Liver (tissue), 9 donors: ENCODE results near the gene ALKBH5. TPM values are rescaled to one million over a fixed set of nuclear protein-coding genes. Genes with fewer than 3 reads are reported as not detected.
A peak's percentile ranks its signal among the peaks of the same experiment; 100 is the strongest.

ENCODE experiments used
- DNase-seq: peaks from one replicate; pipeline ENCODE4 v3.0.0-alpha.2; 2017; ENCODE audit warnings: low spot score
- H3K27ac ChIP-seq, 2 donors: one replicate each; pipeline ENCODE4 v1.7.0; 2013; ENCODE audit warnings: inconsistent platforms in 2 of 2, low read length in 2 of 2, control low read depth in 1 of 2, low read depth in 1 of 2, mild to moderate bottlenecking in 1 of 2
- H3K27me3 ChIP-seq, 4 donors: one replicate each; pipeline versions ENCODE4 v1.6.1 to v1.7.0; 2013; ENCODE audit warnings: low read length in 3 of 4, inconsistent platforms in 1 of 4, mild to moderate bottlenecking in 1 of 4, moderate library complexity in 1 of 4; ENCODE audit not compliant: control insufficient read depth in 4 of 4, insufficient read depth in 4 of 4
- H3K36me3 ChIP-seq, 4 donors: one replicate each; pipeline versions ENCODE4 v1.6.1 to v1.7.0; 2013; ENCODE audit warnings: low read length in 3 of 4, mild to moderate bottlenecking in 3 of 4, low read depth in 1 of 4, moderate library complexity in 1 of 4; ENCODE audit not compliant: control insufficient read depth in 4 of 4, insufficient read depth in 3 of 4
- H3K4me1 ChIP-seq, 4 donors: one replicate each; pipeline versions ENCODE4 v1.6.1 to v1.7.0; 2013; ENCODE audit warnings: low read length in 3 of 4, mild to moderate bottlenecking in 3 of 4, moderate library complexity in 1 of 4; ENCODE audit not compliant: control insufficient read depth in 4 of 4, insufficient read depth in 4 of 4
- H3K4me3 ChIP-seq, 3 donors: one replicate each; pipeline versions ENCODE4 v1.6.1 to v1.7.0; 2013; ENCODE audit warnings: low read length in 3 of 3, control low read depth in 1 of 3, low read depth in 1 of 3, mild to moderate bottlenecking in 1 of 3
- H3K9ac ChIP-seq, 2 donors: one replicate each; pipeline ENCODE4 v1.7.0; 2013; ENCODE audit warnings: low read length in 2 of 2, mild to moderate bottlenecking in 2 of 2, moderate library complexity in 2 of 2, control low read depth in 1 of 2, low read depth in 1 of 2
- H3K9me3 ChIP-seq, 4 donors: one replicate each; pipeline versions ENCODE4 v1.6.1 to v1.7.0; 2013; ENCODE audit warnings: low read length in 3 of 4; ENCODE audit not compliant: control insufficient read depth in 4 of 4
- ATF3 ChIP-seq: IDR thresholded peaks from 2 replicates; pipeline ENCODE4 v1.6.1; 2016; ENCODE audit warnings: antibody characterized with exemption
- CTCF ChIP-seq: fragments of 150-350 bp; IDR thresholded peaks from 2 replicates; pipeline ENCODE4 v1.5.1; 2017; ENCODE audit warnings: improper control_type of control experiment, low read depth, low read length; ENCODE audit not compliant: missing input control
- EGR1 ChIP-seq, 2 donors: IDR thresholded peaks; 2 replicates each; pipeline ENCODE4 v1.6.1; 2016 to 2018; ENCODE audit warnings: antibody characterized with exemption in 2 of 2, low read depth in 2 of 2
- FOXA1 ChIP-seq: IDR thresholded peaks from 2 replicates; pipeline ENCODE4 v1.6.1; 2016; ENCODE audit warnings: antibody characterized with exemption
- FOXA2 ChIP-seq: IDR thresholded peaks from 2 replicates; pipeline ENCODE4 v1.6.1; 2016; ENCODE audit warnings: antibody characterized with exemption
- GABPA ChIP-seq, 2 donors: IDR thresholded peaks in 1 of 2; conservative IDR thresholded peaks in 1 of 2; 2 replicates each; pipeline ENCODE4 v1.6.1; 2016; ENCODE audit warnings: antibody characterized with exemption in 2 of 2, mild to moderate bottlenecking in 1 of 2, moderate library complexity in 1 of 2
- HNF4A ChIP-seq, 2 donors: conservative IDR thresholded peaks; 2 replicates each; pipeline ENCODE4 v1.6.1; 2016; ENCODE audit warnings: antibody characterized with exemption in 2 of 2, mild to moderate bottlenecking in 2 of 2
- HNF4G ChIP-seq: IDR thresholded peaks from 2 replicates; pipeline ENCODE4 v1.6.1; 2016; ENCODE audit warnings: antibody characterized with exemption
- JUND ChIP-seq, 2 donors: IDR thresholded peaks; 2 replicates each; pipeline ENCODE4 v1.6.1; 2016; ENCODE audit warnings: antibody characterized with exemption in 2 of 2
- NR2F2 ChIP-seq: IDR thresholded peaks from 2 replicates; pipeline ENCODE4 v1.6.1; 2016; ENCODE audit warnings: antibody characterized with exemption
- RAD21 ChIP-seq, 2 donors: IDR thresholded peaks; 2 replicates each; pipeline ENCODE4 v1.6.1; 2016; ENCODE audit warnings: antibody characterized with exemption in 2 of 2, mild to moderate bottlenecking in 2 of 2
- RXRA ChIP-seq, 2 donors: IDR thresholded peaks; 2 replicates each; pipeline ENCODE4 v1.6.1; 2017 to 2018; ENCODE audit warnings: antibody characterized with exemption in 2 of 2, mild to moderate bottlenecking in 1 of 2
- SP1 ChIP-seq: IDR thresholded peaks from 2 replicates; pipeline ENCODE4 v1.6.1; 2018; ENCODE audit warnings: antibody characterized with exemption, mild to moderate bottlenecking
- TAF1 ChIP-seq: conservative IDR thresholded peaks from 2 replicates; pipeline ENCODE4 v1.6.1; 2016; ENCODE audit warnings: antibody characterized with exemption, mild to moderate bottlenecking
- YY1 ChIP-seq: IDR thresholded peaks from 2 replicates; pipeline ENCODE4 v1.6.1; 2016; ENCODE audit warnings: antibody characterized with exemption, mild to moderate bottlenecking
- ZBTB33 ChIP-seq: IDR thresholded peaks from 2 replicates; pipeline ENCODE4 v1.6.1; 2016; ENCODE audit warnings: antibody characterized with exemption
- WGBS: extraction: QIAGEN DNeasy Blood & Tissue Kit; methylation state at CpG from one replicate; pipeline ENCODE4 v1.1.7; 2013; 5-methylcytosine and 5-hydroxymethylcytosine counted together
- polyA plus RNA-seq, 2 donors: library from polyadenylated mRNA; stranded (reverse) in 1 of 2; unstranded in 1 of 2; fragments of 200-250 nt in 1 of 2; fragments of >200 nt in 1 of 2; fragmentation: Nextera tagmentation in 1 of 2; extraction: Ambion mirVana in 1 of 2; gene quantifications; one replicate each; pipeline versions ENCODE4 v1.2.1 to v1.2.3, GENCODE V29; 2013 to 2015
- total RNA-seq, 2 donors: library from RNA; depleted of rRNA; stranded (reverse); fragments of >200 nt; gene quantifications; one replicate each; pipeline ENCODE4 v1.2.3, GENCODE V29; 2014
- TF ChIP-seq, protein P1 (sequence below): IDR thresholded peaks from 2 replicates; pipeline ENCODE4 v1.6.1; 2016; ENCODE audit warnings: antibody characterized with exemption, mild to moderate bottlenecking
- TF ChIP-seq, protein P2 (sequence below): IDR thresholded peaks from 2 replicates; pipeline ENCODE4 v1.6.1; 2016; ENCODE audit warnings: antibody characterized with exemption
- donor health status: healthy.
- donor health status: healthy.
- donor health status: healthy.
- donor health status: healthy.
- donor health status: healthy.

Gene ALKBH5
- total and polyA plus RNA-seq, 4 donors, result 30.5 to 67.8 (median 46.3) TPM

DNA sequence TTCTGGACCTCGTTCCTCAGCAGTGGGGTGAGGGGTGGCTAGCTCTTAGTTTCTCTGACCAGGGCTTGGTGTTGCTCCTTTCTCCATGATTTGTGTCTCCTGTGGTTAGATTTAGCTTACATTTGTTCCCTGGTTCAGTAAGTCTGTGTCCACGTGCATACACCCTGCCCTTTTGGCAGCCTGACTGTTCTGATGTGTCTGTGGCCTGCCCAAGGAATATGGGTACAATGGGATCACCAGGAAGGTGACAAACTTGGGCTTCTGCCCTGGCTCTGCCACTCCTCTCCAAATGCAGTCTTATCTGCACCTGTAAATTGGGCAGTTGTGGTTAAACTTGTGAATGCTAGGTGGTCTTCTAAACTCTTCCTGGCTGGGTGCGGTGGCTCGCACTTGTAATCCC is 17.5 kb downstream of the ALKBH5 start:
- no peaks in the 10 kb centered on the region for H3K27me3 ChIP-seq
- H3K27ac ChIP-seq, result no peak overlapping the region
- no peak overlapping the region for H3K9ac ChIP-seq
- H3K4me1 ChIP-seq, result peaks cover 3 to 24% (median 10%) of the 10 kb centered on the region in 4 donors
- H3K36me3 ChIP-seq, result peaks cover 5 to 44% (median 17%) of the 10 kb centered on the region in 4 donors
- H3K9me3 ChIP-seq, result no peaks in the 10 kb centered on the region
- TF ChIP-seq ZBTB33, result no peak
- WGBS, result 82% methylated on average over 4 of the region's 4 CpGs
- no peak for DNase-seq
- H3K4me3 ChIP-seq, result no peak overlapping the region

GRCh38 chr17:18203308-18203707 is 19.7 kb downstream of the ALKBH5 start:
- H3K36me3 ChIP-seq, result peaks cover 4 to 41% (median 19%) of the 10 kb centered on the region in 4 donors
- DNase-seq, result no peak
- WGBS, result 48% methylated on average over 7 of the region's 7 CpGs
- TF ChIP-seq FOXA2, result no peak
- TF ChIP-seq TAF1, result no peak
- TF ChIP-seq RXRA (IDR thresholded peaks at IDR 0.05), result peak; percentile 73 to 75
- no peak for TF ChIP-seq FOXA1
- TF ChIP-seq SP1, result no peak
- TF ChIP-seq NR2F2, result no peak
- TF ChIP-seq HNF4G, result no peak
- TF ChIP-seq YY1, result no peak
- no peak for TF ChIP-seq GABPA (IDR thresholded peaks at IDR 0.05 in 1 of 2, conservative IDR thresholded peaks at IDR 0.05 in 1 of 2)
- TF ChIP-seq HNF4A (conservative IDR thresholded peaks at IDR 0.05), result peak; percentile 37 to 69
- no peak for TF ChIP-seq CTCF
- TF ChIP-seq, protein P1, sequence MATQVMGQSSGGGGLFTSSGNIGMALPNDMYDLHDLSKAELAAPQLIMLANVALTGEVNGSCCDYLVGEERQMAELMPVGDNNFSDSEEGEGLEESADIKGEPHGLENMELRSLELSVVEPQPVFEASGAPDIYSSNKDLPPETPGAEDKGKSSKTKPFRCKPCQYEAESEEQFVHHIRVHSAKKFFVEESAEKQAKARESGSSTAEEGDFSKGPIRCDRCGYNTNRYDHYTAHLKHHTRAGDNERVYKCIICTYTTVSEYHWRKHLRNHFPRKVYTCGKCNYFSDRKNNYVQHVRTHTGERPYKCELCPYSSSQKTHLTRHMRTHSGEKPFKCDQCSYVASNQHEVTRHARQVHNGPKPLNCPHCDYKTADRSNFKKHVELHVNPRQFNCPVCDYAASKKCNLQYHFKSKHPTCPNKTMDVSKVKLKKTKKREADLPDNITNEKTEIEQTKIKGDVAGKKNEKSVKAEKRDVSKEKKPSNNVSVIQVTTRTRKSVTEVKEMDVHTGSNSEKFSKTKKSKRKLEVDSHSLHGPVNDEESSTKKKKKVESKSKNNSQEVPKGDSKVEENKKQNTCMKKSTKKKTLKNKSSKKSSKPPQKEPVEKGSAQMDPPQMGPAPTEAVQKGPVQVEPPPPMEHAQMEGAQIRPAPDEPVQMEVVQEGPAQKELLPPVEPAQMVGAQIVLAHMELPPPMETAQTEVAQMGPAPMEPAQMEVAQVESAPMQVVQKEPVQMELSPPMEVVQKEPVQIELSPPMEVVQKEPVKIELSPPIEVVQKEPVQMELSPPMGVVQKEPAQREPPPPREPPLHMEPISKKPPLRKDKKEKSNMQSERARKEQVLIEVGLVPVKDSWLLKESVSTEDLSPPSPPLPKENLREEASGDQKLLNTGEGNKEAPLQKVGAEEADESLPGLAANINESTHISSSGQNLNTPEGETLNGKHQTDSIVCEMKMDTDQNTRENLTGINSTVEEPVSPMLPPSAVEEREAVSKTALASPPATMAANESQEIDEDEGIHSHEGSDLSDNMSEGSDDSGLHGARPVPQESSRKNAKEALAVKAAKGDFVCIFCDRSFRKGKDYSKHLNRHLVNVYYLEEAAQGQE, result no peak
- no peak for TF ChIP-seq RAD21 (IDR thresholded peaks at IDR 0.05)
- TF ChIP-seq ZBTB33, result no peak
- peak; percentile 75 to 90 for TF ChIP-seq JUND (IDR thresholded peaks at IDR 0.05)
- TF ChIP-seq ATF3, result peak; percentile 29
- TF ChIP-seq, protein P2, sequence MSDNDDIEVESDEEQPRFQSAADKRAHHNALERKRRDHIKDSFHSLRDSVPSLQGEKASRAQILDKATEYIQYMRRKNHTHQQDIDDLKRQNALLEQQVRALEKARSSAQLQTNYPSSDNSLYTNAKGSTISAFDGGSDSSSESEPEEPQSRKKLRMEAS, result no peak
- TF ChIP-seq EGR1 (IDR thresholded peaks at IDR 0.05; ENCODE audit: low read depth in 2 of 2), result no peak
- no peaks in the 10 kb centered on the region for H3K27me3 ChIP-seq
- H3K4me3 ChIP-seq, result no peak overlapping the region
- peaks cover 3 to 19% (median 9%) of the 10 kb centered on the region in 4 donors for H3K4me1 ChIP-seq
- H3K9me3 ChIP-seq, result no peaks in the 10 kb centered on the region
- no peak overlapping the region for H3K9ac ChIP-seq
- peak overlapping the region in 1 of 2 donors; percentile 45 for H3K27ac ChIP-seq
